ENCODE data around the gene MTA3. TPM values are rescaled to one million over a fixed set of nuclear protein-coding genes. Genes with fewer than 3 reads are reported as not detected.
"Not testable (repeated sequence)": the region's sequence is repeated elsewhere in the genome, so short reads cannot be mapped to it uniquely, and the experiment has no call there.

MTA3 gene
- total RNA-seq, 1 experiment from 2014 or later, result 57.1 TPM

GRCh38 chr2:42640261-42640660 lies 71.8 kb downstream of the MTA3 start:
- no peaks in the 10 kb centered on the region for H3K27me3 ChIP-seq (replicated peaks; ENCODE audit: insufficient read depth, low read depth, low read length, poor library complexity)
- DNase-seq (ENCODE audit: low spot score), result no peak
- CTCF ChIA-PET, result no interaction called here
- POLR2A ChIA-PET (ENCODE audit: low non-redundant PET), result no interaction called here
- H3K4me1 ChIP-seq (ENCODE audit: insufficient read depth, low read length, poor library complexity, severe bottlenecking), result peaks cover 9% of the 10 kb centered on the region
- H3K4me3 ChIP-seq (ENCODE audit: low read depth, low read length, poor library complexity, severe bottlenecking), result no peak overlapping the region
- no TSS peak for BruUV-seq (replicated peaks)
- no peak overlapping the region for H3K27ac ChIP-seq (ENCODE audit: low read depth, low read length, poor library complexity, severe bottlenecking)
- peaks cover 15% of the 10 kb centered on the region for H3K36me3 ChIP-seq (ENCODE audit: insufficient read depth, low read length, poor library complexity, severe bottlenecking)
- no peaks in the 10 kb centered on the region for H3K9me3 ChIP-seq (ENCODE audit: low read depth, low read length, poor library complexity, severe bottlenecking)
- no peak for TF ChIP-seq CTCF (conservative IDR thresholded peaks at IDR 0.05; ENCODE audit: low read depth, low read length)
- TF ChIP-seq EZH2 (IDR thresholded peaks at IDR 0.05; ENCODE audit: borderline replicate concordance, low read depth, low read length, poor library complexity, severe bottlenecking), result no peak
- intact Hi-C loops (cut with micrococcal nuclease; ENCODE audit: unreplicated experiment), result no loop called here

GRCh38 chr2:42642371-42642770 lies 73.9 kb downstream of the MTA3 start:
- DNase-seq (ENCODE audit: low spot score); POLR2A ChIA-PET (ENCODE audit: low non-redundant PET); H3K4me1 ChIP-seq (ENCODE audit: insufficient read depth, low read length, poor library complexity, severe bottlenecking); CTCF ChIA-PET; H3K9me3 ChIP-seq (ENCODE audit: low read depth, low read length, poor library complexity, severe bottlenecking); H3K27ac ChIP-seq (ENCODE audit: low read depth, low read length, poor library complexity, severe bottlenecking); BruUV-seq (replicated peaks); H3K27me3 ChIP-seq (replicated peaks; ENCODE audit: insufficient read depth, low read depth, low read length, poor library complexity); H3K4me3 ChIP-seq (ENCODE audit: low read depth, low read length, poor library complexity, severe bottlenecking); intact Hi-C loops (cut with micrococcal nuclease; ENCODE audit: unreplicated experiment): not testable (repeated sequence)
- H3K36me3 ChIP-seq (ENCODE audit: insufficient read depth, low read length, poor library complexity, severe bottlenecking), result peaks cover 28% of the 10 kb centered on the region

- Histone ChIP-seq H3K36me3 (ENCODE audit: insufficient read depth, low read length, poor library complexity, severe bottlenecking) (peaks cover 28% of the 10 kb centered on the region), H3K4me3 (ENCODE audit: low read depth, low read length, poor library complexity, severe bottlenecking) (no peak overlapping the region), H3K27ac (ENCODE audit: low read depth, low read length, poor library complexity, severe bottlenecking) (no peak overlapping the region), H3K27me3 (replicated peaks; ENCODE audit: insufficient read depth, low read depth, low read length, poor library complexity) (no peaks in the 10 kb centered on the region), H3K9me3 (ENCODE audit: low read depth, low read length, poor library complexity, severe bottlenecking) (no peaks in the 10 kb centered on the region), H3K4me1 (ENCODE audit: insufficient read depth, low read length, poor library complexity, severe bottlenecking) (no peaks in the 10 kb centered on the region)
- BruUV-seq (replicated peaks), result no TSS peak
- POLR2A ChIA-PET (ENCODE audit: low non-redundant PET), result no interaction called here
- no peak for TF ChIP-seq EZH2 (IDR thresholded peaks at IDR 0.05; ENCODE audit: borderline replicate concordance, low read depth, low read length, poor library complexity, severe bottlenecking)
- TF ChIP-seq CTCF (conservative IDR thresholded peaks at IDR 0.05; ENCODE audit: low read depth, low read length), result no peak
- intact Hi-C loops (cut with micrococcal nuclease; ENCODE audit: unreplicated experiment), result no loop called here
- CTCF ChIA-PET, result no interaction called here
- DNase-seq (ENCODE audit: low spot score), result no peak
Measured at GRCh38 chr2:42645551-42645950, 77.1 kb downstream of the MTA3 start.

GRCh38 chr2:42648796-42649195 lies 80.4 kb downstream of the MTA3 start:
- TF ChIP-seq CTCF (conservative IDR thresholded peaks at IDR 0.05; ENCODE audit: low read depth, low read length), result no peak
- TF ChIP-seq EZH2 (IDR thresholded peaks at IDR 0.05; ENCODE audit: borderline replicate concordance, low read depth, low read length, poor library complexity, severe bottlenecking), result no peak
- intact Hi-C loops (cut with micrococcal nuclease; ENCODE audit: unreplicated experiment), result no loop called here
- BruUV-seq (replicated peaks), result no TSS peak
- Histone ChIP-seq H3K36me3 (ENCODE audit: insufficient read depth, low read length, poor library complexity, severe bottlenecking) (peaks cover 24% of the 10 kb centered on the region), H3K9me3 (ENCODE audit: low read depth, low read length, poor library complexity, severe bottlenecking) (no peaks in the 10 kb centered on the region), H3K27ac (ENCODE audit: low read depth, low read length, poor library complexity, severe bottlenecking) (no peak overlapping the region), H3K4me3 (ENCODE audit: low read depth, low read length, poor library complexity, severe bottlenecking) (no peak overlapping the region), H3K4me1 (ENCODE audit: insufficient read depth, low read length, poor library complexity, severe bottlenecking) (no peaks in the 10 kb centered on the region), H3K27me3 (replicated peaks; ENCODE audit: insufficient read depth, low read depth, low read length, poor library complexity) (no peaks in the 10 kb centered on the region)
- CTCF ChIA-PET, result no interaction called here
- no peak for DNase-seq (ENCODE audit: low spot score)
- POLR2A ChIA-PET (ENCODE audit: low non-redundant PET), result no interaction called here

Measured in A673 (cell line).